CD4-positive, alpha-beta T cell treated with Interleukin-4 for 4 hours (primary cell): Measurements from ENCODE around the gene SRPX.

Experiments
- DNase-seq: peaks from one replicate; pipeline ENCODE4 v3.0.0-alpha.2; 2020

SRPX gene, protein sequence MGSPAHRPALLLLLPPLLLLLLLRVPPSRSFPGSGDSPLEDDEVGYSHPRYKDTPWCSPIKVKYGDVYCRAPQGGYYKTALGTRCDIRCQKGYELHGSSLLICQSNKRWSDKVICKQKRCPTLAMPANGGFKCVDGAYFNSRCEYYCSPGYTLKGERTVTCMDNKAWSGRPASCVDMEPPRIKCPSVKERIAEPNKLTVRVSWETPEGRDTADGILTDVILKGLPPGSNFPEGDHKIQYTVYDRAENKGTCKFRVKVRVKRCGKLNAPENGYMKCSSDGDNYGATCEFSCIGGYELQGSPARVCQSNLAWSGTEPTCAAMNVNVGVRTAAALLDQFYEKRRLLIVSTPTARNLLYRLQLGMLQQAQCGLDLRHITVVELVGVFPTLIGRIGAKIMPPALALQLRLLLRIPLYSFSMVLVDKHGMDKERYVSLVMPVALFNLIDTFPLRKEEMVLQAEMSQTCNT

GRCh38 chrX:38220415-38221390 lies at the start of gene SRPX:
SRPX (minus strand) TSS chrX:38220871; CDS start chrX:38220792, 79 bp downstream.
- DNase-seq, result no peak

GRCh38 chrX:38268011-38268410 lies 47.3 kb upstream of the SRPX start:
- no peak for DNase-seq

DNA sequence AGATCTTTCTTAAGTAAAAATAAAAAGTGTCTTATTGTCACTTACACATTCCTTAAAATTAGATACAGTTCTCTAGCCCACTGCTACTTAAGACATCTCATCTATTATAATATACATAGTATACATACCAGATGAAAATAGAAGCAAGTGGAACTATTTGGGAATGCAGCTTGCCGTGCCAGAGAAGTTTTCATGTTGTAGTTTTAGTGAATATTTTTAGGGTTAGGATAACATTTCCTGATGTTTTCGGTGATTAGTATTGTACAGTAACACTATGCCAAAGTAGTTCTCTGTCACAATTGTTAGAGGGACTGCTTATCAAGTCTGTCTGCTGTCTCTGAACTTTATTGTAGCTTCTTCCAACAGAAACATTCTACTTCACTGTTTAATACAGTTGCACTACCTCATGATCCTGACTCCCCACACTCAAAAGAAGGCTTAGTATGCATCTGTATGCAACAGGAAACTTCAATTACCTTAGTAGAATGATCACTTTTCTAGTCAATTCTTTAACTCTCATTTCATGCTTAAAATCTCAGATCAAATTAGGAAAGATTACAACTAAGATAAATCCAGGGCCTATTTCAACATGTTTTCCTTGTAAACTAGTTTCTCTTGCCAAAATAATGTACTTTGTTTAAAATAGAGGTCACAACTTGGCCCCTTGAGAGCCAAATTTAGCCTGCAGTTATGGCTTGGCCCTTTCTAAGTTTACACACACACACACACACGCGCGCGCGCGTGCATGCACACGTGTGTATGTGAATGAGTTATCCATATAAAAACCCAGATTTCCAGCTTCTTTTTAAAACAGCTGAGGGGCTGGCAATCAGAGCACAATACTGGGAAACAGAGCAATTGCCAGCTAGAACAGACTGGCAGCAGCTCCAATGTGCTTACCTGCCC lies 42.3 kb upstream of the SRPX start:
- no peak for DNase-seq

- no peak for DNase-seq
Observed at GRCh38 chrX:38260231-38260630, 39.6 kb upstream of the SRPX start.

GRCh38 chrX:38256019-38256418 lies 35.3 kb upstream of the SRPX start:
- no peak for DNase-seq

GRCh38 chrX:38249965-38250364 lies 29.3 kb upstream of the SRPX start:
- DNase-seq, result no peak

GRCh38 chrX:38247051-38247450 lies 26.4 kb upstream of the SRPX start:
- DNase-seq, result no peak

GRCh38 chrX:38240541-38240940 lies 19.9 kb upstream of the SRPX start:
- DNase-seq, result no peak

GRCh38 chrX:38236901-38237615 lies 16.4 kb upstream of the SRPX start:
- DNase-seq, result no peak

DNA sequence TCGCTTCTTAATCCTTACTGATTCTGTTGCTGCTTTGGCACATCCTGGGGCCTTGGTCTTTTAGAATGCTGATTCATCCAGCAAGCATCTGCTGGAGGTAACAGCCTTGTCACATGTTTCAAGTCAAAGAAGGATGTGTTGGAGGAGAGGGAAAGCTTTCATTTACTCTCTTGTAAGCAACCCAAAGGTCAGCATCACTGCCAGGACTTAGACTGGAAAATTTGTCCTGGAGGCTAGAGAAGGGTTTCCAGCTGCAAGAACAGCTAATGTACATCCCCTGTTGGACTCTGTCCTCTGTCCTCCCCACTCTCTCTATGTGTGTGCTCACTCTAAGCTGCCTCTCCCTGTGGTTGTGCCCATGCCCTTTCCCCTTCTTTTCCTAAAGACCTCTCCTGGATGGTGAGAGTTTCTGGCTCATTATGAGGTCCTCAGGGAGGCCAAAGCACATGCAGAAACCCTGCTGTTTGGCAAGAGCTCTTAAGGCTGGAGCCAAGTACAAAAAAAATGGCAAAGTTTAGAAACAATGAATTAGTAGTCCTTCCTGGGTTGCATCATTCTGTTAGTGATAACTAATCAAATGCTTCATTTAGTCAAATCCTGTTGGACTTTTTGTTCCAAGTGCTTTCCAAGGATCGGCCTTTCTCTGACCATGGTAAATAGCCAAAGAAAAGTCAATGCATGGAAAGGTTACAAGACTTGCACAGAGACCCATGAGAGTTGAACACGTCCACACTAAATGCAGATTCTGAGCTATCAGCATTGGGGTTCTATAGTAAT lies 13.4 kb upstream of the SRPX start:
- no peak for DNase-seq

- no peak for DNase-seq
Observed at GRCh38 chrX:38232079-38232686, 11.5 kb upstream of the SRPX start.

GRCh38 chrX:38225093-38225492 lies 4.4 kb upstream of the SRPX start:
- DNase-seq, result no peak

DNA sequence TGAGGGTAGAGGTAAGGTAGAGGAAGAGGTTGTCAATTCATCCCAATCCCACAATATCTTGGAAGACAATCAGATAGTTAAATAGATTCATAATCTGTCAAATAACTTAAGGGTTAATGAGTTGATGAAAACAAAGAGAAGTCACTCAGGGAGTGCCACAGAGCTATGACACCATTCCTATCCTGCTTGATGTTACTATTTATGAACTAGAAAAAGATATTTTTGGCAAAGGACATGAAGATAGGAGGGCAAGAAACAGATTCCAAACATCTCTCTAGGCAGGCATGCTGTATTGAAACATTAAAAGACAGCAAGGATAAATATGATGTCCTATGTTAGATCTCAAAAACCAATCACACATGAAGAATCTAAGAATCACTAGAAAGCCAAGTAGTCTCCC lies 3.5 kb upstream of the SRPX start:
- DNase-seq, result no peak

- DNase-seq, result no peak
Observed at GRCh38 chrX:38221391-38221929, 789 bp upstream of the SRPX start.

DNA sequence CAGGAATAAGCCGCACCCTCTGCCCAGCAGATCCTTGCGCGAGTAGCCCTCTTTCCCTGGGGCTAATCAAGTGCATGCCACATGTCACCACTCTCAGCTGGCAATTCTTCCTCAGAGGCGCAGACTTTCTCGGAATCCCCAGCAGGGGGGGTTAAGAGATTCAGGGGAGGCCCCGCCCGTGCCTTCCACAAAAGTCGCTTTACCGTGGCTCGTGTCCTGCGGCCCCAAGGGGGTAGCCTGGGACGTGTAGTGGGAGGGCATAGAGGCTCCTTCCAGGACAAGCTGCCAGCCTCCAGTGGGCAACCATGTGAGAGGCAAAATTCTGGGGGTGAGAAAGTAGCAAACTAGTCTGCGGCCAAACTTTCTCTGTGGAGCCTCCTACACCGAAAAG lies 652 bp downstream of the SRPX start:
- no peak for DNase-seq

GRCh38 chrX:38216642-38217041 lies 4.0 kb downstream of the SRPX start:
- no peak for DNase-seq

DNA sequence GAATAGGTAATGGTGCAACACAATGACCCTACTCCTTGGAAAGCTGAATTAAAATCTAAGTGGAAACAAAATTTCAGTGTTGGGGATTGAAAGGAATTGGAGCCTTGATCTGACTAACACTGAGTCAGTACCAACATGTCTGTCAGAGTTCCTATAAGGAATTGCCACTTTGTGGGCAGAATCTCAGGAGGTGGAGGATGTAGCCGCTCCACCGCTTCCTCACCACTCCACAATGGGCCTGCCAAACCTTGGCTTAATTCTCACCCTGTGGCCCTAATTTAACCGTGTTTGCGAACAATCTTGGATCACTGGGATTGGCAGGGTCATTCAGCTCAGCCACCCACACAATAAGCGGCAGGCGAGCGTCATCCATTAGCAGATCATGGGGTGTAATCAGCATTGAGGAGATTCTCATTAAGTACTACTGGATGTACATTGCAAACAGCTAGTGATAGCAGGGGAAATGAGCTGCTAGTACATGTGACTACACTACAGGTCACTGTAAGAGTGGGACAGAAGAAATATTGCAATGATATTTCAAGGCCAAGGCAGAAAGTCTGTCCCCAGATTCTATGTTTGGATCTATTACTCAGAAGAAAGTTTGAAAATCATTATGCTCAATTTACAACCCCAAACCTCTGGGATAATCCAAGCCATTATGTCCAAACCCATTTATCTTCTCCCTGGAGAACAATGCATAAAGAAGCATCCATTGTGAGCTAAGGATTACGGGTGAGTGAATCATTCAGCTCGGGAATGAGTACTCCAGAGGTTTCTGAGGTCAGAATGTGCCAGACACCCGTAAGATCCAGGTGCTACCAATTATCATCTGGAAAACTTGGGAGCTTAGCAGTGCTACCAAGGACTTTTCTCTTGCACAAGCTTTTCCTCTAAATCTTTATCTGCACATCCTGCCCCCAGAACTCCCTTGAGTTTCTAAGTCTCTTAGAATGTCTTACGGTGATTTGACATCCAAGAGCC lies 5.8 kb downstream of the SRPX start:
- DNase-seq, result no peak

GRCh38 chrX:38214044-38214443 lies 6.6 kb downstream of the SRPX start:
- DNase-seq, result no peak
